Suprapubic skin (tissue), 4 donors: ENCODE data around the gene ZKSCAN1.

Experiments used
- POLR2A ChIP-seq, 2 donors: fragments of 450-650 bp; IDR thresholded peaks; one replicate each; pipeline ENCODE4 v1.6.1; 2017; ENCODE audit warnings: antibody characterized with exemption in 2 of 2, mild to moderate bottlenecking in 2 of 2, moderate library complexity in 2 of 2
- POLR2AphosphoS5 ChIP-seq, 3 donors: sonication (generic); formaldehyde crosslinking; IDR thresholded peaks; one replicate each; pipeline ENCODE4 v1.6.1; 2017; ENCODE audit warnings: antibody characterized with exemption in 3 of 3
- TF ChIP-seq, protein P1 (sequence below), 2 donors: fragments of 200-600 bp in 1 of 2; fragments of 450-650 bp in 1 of 2; sonication (generic) in 1 of 2; IDR thresholded peaks; one replicate each; pipeline ENCODE4 v1.5.1; 2016 to 2019; ENCODE audit warnings: antibody characterized with exemption in 2 of 2, mild to moderate bottlenecking in 1 of 2, moderate library complexity in 1 of 2

DNA sequence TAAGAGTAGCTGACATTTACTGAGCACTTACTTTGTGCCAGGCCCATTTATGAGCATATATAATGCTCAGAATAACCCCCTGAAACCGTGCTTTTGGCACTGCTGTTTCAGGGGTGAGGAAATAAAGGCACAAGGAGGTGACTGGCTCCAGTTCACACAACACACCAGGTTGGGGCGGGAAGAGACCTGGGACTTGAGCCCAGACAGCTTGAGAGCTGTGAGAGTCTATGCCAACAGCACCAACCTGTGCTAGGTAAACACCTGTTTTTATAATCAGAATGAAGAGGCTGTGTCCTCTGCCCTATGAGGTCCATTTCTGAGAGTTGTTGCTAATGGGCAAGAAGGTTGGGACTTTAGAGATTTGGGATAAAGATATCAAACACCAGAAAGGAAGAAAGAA lies 30.8 kb upstream of the ZKSCAN1 start:
- TF ChIP-seq POLR2A (IDR thresholded peaks at IDR 0.05) (no peak), POLR2AphosphoS5 (IDR thresholded peaks at IDR 0.05) (no peak)
- TF ChIP-seq, protein P1, sequence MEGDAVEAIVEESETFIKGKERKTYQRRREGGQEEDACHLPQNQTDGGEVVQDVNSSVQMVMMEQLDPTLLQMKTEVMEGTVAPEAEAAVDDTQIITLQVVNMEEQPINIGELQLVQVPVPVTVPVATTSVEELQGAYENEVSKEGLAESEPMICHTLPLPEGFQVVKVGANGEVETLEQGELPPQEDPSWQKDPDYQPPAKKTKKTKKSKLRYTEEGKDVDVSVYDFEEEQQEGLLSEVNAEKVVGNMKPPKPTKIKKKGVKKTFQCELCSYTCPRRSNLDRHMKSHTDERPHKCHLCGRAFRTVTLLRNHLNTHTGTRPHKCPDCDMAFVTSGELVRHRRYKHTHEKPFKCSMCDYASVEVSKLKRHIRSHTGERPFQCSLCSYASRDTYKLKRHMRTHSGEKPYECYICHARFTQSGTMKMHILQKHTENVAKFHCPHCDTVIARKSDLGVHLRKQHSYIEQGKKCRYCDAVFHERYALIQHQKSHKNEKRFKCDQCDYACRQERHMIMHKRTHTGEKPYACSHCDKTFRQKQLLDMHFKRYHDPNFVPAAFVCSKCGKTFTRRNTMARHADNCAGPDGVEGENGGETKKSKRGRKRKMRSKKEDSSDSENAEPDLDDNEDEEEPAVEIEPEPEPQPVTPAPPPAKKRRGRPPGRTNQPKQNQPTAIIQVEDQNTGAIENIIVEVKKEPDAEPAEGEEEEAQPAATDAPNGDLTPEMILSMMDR (IDR thresholded peaks at IDR 0.05), result no peak
